Measurements from ENCODE around the gene AK1. TPM values are rescaled to one million over a fixed set of nuclear protein-coding genes. Genes with fewer than 3 reads are reported as not detected.

The AK1 gene
- total and polyA plus RNA-seq, 2 experiments from 2014 or later: 16.2 to 35.5 TPM

- TF ChIP-seq, protein P1, sequence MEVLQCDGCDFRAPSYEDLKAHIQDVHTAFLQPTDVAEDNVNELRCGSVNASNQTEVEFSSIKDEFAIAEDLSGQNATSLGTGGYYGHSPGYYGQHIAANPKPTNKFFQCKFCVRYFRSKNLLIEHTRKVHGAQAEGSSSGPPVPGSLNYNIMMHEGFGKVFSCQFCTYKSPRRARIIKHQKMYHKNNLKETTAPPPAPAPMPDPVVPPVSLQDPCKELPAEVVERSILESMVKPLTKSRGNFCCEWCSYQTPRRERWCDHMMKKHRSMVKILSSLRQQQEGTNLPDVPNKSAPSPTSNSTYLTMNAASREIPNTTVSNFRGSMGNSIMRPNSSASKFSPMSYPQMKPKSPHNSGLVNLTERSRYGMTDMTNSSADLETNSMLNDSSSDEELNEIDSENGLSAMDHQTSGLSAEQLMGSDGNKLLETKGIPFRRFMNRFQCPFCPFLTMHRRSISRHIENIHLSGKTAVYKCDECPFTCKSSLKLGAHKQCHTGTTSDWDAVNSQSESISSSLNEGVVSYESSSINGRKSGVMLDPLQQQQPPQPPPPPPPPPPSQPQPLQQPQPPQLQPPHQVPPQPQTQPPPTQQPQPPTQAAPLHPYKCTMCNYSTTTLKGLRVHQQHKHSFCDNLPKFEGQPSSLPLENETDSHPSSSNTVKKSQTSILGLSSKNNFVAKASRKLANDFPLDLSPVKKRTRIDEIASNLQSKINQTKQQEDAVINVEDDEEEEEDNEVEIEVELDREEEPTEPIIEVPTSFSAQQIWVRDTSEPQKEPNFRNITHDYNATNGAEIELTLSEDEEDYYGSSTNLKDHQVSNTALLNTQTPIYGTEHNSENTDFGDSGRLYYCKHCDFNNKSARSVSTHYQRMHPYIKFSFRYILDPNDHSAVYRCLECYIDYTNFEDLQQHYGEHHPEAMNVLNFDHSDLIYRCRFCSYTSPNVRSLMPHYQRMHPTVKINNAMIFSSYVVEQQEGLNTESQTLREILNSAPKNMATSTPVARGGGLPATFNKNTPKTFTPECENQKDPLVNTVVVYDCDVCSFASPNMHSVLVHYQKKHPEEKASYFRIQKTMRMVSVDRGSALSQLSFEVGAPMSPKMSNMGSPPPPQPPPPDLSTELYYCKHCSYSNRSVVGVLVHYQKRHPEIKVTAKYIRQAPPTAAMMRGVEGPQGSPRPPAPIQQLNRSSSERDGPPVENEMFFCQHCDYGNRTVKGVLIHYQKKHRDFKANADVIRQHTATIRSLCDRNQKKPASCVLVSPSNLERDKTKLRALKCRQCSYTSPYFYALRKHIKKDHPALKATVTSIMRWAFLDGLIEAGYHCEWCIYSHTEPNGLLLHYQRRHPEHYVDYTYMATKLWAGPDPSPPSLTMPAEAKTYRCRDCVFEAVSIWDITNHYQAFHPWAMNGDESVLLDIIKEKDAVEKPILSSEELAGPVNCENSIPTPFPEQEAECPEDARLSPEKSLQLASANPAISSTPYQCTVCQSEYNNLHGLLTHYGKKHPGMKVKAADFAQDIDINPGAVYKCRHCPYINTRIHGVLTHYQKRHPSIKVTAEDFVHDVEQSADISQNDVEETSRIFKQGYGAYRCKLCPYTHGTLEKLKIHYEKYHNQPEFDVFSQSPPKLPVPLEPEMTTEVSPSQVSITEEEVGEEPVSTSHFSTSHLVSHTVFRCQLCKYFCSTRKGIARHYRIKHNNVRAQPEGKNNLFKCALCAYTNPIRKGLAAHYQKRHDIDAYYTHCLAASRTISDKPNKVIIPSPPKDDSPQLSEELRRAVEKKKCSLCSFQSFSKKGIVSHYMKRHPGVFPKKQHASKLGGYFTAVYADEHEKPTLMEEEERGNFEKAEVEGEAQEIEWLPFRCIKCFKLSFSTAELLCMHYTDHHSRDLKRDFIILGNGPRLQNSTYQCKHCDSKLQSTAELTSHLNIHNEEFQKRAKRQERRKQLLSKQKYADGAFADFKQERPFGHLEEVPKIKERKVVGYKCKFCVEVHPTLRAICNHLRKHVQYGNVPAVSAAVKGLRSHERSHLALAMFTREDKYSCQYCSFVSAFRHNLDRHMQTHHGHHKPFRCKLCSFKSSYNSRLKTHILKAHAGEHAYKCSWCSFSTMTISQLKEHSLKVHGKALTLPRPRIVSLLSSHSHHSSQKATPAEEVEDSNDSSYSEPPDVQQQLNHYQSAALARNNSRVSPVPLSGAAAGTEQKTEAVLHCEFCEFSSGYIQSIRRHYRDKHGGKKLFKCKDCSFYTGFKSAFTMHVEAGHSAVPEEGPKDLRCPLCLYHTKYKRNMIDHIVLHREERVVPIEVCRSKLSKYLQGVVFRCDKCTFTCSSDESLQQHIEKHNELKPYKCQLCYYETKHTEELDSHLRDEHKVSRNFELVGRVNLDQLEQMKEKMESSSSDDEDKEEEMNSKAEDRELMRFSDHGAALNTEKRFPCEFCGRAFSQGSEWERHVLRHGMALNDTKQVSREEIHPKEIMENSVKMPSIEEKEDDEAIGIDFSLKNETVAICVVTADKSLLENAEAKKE (CRISPR knock-in tag; IDR thresholded peaks at IDR 0.05): no peak
- no peak for TF ChIP-seq STAT1 (IDR thresholded peaks at IDR 0.05; ENCODE audit: unreplicated experiment)
These were observed 20.2 kb downstream of the AK1 start (continued) for GRCh38 chr9:127857278-127857677.

- no peaks in the 10 kb centered on the region for H3F3A ChIP-seq (replicated peaks; ENCODE audit: low read depth)
- no peaks in the 10 kb centered on the region for H3K79me2 ChIP-seq (replicated peaks; ENCODE audit: insufficient read depth)
- H3K4me2 ChIP-seq: no peak overlapping the region
- H3K27me3 ChIP-seq (ENCODE audit: insufficient read depth): no peaks in the 10 kb centered on the region
- H3K36me3 ChIP-seq (ENCODE audit: insufficient read depth): no peaks in the 10 kb centered on the region
- H3K9me2 ChIP-seq (ENCODE audit: insufficient read depth): no peaks in the 10 kb centered on the region
- no peak overlapping the region for H2AFZ ChIP-seq
- H4K20me1 ChIP-seq (replicated peaks; ENCODE audit: insufficient read depth): no peaks in the 10 kb centered on the region
- DNase-seq (ENCODE audit: low spot score) (no peak), ATAC-seq (no peak)
- no peak overlapping the region for H3K4me3 Mint-ChIP-seq
- H3K4me1 Mint-ChIP-seq: peaks cover 7% of the 10 kb centered on the region
- peaks cover 8% of the 10 kb centered on the region for H3K27me3 Mint-ChIP-seq (ENCODE audit: insufficient read depth, low read depth, poor library complexity)
- no peak overlapping the region for H3K4me3 ChIP-seq
- H3K4me1 ChIP-seq (ENCODE audit: insufficient read depth): peaks cover 4% of the 10 kb centered on the region; the same call in 1 of the 2 replicates
- H3K36me3 Mint-ChIP-seq (ENCODE audit: low read depth): no peaks in the 10 kb centered on the region
- no peaks in the 10 kb centered on the region for H3K9me3 Mint-ChIP-seq
- H3K27ac Mint-ChIP-seq: no peak overlapping the region
- H3K27ac ChIP-seq (ENCODE audit: low read depth): no peak overlapping the region
- no peak for TF ChIP-seq CREB1 (CRISPR knock-in tag; IDR thresholded peaks at IDR 0.05; ENCODE audit: low read depth)
- TF ChIP-seq, protein P1 (CRISPR knock-in tag; IDR thresholded peaks at IDR 0.05): no peak
- no peak for TF ChIP-seq EZH2 (IDR thresholded peaks at IDR 0.05; ENCODE audit: low read depth, unreplicated experiment)
These were observed 20.8 kb downstream of the AK1 start for GRCh38 chr9:127856729-127857116.

All from GM23338 (cell line).